HG02571 (cell line): ENCODE measurements around the gene AGA.

Source experiments
- ATAC-seq: cut with Tn5 transposase; IDR thresholded peaks from one replicate; pipeline ENCODE4 v1.9.1; 2021; ENCODE audit warnings: mild to moderate bottlenecking, moderate library complexity; ENCODE audit not compliant: unreplicated experiment

The AGA gene

DNA sequence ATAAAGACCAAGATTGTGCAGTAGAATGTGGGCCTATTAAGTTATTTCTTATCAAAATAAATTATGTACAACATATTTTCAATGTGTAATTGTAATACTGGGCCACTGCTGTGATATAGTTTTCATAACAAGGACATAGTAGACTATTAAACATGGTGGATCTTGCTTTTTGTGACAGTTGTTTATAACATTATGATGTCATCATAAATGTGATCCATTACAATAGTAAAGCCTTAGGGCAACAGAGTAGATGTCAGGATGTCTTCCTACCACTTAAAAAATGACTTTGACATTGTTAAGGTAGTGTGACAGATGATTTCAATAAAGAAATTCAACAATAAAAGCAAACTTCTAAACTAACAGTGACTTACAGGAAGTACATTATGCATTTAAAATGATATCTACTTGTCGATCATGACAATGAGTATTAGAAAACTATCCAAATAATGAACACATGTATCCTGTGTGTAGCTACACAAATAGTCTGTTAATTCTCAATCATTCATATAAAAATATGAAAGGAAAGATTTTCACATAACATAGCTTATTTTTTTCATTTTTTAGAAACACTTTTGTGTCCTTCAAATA lies 5.3 kb upstream of the AGA start:
- no peak for ATAC-seq

DNA sequence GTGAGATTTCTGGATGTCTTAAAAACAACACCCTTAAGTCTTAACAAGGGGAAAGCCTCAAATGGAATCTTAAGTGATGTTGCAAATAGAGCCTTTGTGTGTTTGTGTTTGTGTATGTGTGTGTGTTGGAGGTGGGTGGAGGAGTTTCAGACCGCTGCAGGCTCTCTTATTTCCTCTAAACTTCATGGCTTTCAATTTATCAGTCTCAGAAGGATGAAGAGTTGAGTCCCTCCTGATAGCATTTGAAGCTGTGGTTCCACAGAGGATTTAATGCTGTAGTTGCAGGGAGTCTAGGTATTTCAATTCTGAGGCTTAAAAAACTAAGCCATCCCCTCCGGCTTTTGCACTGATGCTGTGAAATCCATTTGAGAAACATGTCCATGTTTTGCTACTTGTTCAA lies 4.3 kb upstream of the AGA start:
- no peak for ATAC-seq

- ATAC-seq: no peak
These were observed 2.9 kb upstream of the AGA start for GRCh38 chr4:177444911-177445736.

GRCh38 chr4:177441061-177441802 lies 1.0 kb downstream of the AGA start:
- ATAC-seq: peak; percentile 20

- ATAC-seq: no peak
These were observed 5.8 kb downstream of the AGA start for GRCh38 chr4:177436456-177436855.

GRCh38 chr4:177434667-177435066 lies 7.6 kb downstream of the AGA start:
- no peak for ATAC-seq

DNA sequence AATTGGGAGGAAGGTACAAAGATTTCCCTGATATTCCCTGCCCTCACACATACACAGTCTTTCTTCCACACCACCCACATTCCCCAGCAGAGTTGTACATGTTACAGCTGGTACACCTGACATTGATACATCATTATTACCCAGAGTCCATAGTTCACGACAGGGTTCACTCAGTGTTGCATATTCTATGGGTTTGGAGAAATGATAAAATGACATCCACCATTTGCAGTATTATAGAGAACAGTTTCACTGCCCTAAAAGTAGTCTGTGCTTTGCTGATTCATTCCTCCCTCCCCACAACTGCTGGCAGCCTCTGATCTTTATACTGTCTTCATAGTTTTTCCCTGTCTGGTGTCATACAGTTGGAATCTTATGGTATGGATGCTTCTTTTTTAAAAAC lies 15.0 kb downstream of the AGA start:
- no peak for ATAC-seq

- ATAC-seq: no peak
These were observed 22.8 kb downstream of the AGA start for GRCh38 chr4:177419434-177419833.

DNA sequence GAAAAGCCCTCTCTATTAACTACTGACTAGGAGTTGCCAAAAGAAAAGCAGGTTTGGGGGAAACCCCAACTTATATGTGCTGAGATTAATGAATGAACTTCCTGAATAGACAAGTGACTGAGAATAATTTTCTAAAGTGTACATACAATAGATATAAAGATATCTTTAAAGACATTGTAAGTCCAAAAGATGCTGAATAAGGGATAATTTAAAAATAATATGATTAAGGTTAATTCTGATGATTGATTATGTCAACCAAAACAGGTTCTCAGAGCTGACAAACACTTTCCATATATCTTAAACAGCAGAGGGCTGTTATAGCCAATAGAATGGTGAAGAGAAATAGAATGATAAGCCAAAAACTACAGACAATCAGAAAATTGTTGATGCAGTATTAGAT lies 28.6 kb downstream of the AGA start:
- no peak for ATAC-seq

DNA sequence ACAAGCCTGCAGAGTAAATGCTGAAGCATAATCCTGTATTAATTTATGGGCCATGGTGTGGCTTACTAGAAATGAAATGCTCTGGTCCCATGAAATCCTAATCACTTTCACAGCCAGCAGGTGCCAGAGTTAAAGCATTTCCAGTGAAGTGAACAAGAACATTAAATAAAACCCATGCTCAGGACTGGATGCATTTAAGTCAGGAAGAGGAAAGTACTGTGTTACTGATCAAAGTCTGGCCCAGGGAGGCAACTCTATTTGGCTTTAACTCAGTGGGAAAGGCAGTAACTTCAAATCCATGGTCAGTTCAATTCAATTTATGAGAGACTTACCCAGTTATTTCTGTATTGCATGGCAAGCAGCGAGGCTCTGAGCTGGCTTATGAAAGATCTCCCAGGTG lies 29.2 kb downstream of the AGA start:
- ATAC-seq: no peak

DNA sequence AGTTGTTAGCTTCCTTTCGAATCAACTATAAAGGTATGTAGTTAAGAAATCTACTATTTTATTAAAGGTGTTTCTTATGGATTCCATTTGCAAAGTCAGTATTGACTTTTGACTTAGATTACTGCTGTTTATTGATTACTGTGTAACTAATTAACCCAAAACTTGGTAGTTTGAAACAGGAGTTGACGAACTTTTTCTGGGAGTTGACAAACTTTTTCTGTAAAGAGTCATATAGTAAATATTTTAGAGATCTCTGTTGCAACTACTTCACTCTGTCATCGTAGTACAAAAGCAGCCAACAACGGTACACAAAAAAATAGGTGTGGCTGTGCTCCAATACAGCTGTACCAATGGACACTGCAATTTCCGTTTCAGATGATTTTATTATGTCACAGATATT lies 30.2 kb downstream of the AGA start:
- no peak for ATAC-seq

GRCh38 chr4:177410566-177410965 lies 31.7 kb downstream of the AGA start:
- no peak for ATAC-seq

DNA sequence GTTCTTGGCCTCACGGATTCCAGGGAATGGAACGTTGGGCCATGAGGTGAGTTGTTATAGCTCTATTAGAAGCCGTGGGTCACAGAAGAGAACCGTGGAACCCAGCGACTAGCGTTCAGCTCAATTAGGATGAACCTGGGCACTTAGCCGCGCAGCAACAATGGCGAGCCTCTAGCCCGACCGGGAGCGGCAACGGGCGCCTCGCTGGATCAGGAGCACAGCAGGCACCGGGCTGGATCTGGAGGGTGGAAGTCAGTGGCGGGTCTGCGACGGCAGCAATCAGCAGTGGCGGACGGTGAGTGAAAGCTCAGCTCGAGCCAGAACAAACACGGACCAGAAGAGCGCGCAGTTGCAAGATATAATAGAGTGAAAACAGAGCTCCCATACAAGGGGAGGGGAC lies 34.2 kb downstream of the AGA start:
- ATAC-seq: no peak

DNA sequence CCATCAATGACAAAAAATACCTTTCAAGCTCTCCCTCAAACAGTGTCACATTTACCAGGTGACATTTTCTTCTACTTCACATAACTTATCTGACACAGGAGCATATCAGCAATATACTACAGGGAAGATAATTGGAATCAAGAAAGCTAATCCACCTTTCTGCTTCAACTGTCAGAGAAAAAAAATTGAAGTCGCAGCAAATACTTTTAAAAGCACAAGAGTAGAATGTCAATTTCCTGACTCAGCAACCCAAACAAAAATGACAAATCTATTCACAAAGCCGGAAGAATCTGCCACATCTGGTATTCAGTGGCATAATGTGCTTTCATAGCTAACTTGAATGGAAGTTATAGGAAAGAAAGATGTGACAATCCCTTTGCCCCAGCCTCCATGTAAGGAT lies 36.7 kb downstream of the AGA start:
- ATAC-seq: no peak

DNA sequence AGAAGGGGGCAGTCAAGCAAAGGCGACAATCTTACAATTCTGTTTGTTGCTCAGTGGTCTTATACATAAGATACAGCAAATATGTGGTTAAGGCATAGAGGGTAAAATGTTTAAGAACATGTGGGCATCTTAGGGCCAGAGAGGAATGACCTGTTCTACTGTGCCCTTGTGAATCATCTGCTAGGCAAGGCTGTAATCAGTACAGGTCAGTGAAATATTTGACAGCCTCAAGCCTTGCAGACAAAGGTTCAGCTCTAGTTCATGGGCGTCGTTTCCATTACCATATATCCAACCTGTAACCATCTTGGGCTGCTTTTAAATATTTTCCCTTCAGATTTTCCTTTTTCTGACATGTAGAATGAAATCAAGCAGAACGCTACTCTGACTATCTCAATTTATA lies 37.3 kb downstream of the AGA start:
- no peak for ATAC-seq

DNA sequence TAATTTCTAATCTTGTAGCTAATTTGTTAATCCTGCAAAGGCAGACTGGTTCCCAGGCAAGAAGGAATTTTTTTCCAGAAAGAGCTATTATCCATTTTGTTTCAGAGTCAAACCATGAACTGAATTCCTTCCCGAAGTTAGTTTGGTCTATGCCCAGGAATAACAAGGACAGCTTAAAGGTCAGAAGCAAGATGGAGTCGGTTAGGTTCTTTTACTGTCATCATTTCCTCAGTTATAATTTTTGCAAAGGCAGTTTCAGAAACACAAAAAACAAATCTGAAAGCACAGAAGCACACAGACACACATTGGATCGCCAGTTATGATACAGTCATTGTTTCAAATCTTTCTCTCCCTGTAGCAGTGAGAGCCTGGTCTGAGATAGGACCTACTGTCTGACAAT lies 37.9 kb downstream of the AGA start:
- no peak for ATAC-seq

GRCh38 chr4:177403746-177404145 lies 38.5 kb downstream of the AGA start:
- ATAC-seq: no peak

DNA sequence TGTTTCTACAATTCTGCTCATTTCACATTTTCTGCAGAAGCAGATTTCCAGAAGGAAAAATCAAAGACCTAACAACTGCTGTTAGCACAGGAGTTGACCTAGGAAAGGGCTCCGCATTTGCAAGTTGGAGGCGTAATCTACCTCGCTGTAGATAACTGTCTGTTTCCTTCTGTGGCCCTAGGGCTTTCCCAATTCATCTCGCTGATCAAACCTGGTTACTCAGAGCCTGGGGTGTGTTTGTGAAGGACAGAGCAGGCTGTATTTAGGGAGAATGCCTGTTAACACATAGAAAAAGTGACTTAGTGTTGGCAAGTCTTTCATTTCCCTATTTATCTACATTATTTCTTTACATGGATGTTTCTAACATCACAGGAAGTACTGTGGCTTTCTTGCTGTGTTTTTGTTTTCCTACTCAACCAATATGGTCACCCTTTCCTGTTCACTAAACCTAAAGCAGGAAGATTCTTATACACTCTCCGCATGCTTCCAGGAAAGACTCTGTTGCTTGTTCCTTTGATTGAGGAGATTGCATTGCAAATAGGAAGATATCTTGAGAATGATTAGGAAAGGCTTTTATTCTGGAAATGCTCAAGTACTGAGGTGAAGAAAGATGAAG lies 40.5 kb downstream of the AGA start:
- no peak for ATAC-seq

GRCh38 chr4:177400030-177400429 lies 42.2 kb downstream of the AGA start:
- ATAC-seq: no peak

DNA sequence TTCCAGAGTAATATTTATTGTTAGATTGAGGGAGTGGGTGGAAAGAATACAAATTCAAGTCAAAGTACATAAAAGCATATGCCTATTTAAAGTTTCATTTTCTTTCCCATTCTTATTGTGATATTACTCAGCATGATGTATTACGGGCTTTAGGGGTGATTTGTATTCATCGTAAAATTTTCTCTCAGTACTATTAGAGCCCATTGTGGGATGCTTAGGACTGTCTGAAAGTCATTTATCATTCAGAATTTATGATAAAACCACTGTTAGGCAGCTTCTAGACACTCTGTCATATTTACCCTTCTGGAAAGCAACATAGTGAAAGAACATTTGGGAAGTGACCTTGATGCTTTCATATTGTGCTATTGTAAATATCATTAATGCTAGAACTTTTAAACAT lies 45.9 kb downstream of the AGA start:
- no peak for ATAC-seq

DNA sequence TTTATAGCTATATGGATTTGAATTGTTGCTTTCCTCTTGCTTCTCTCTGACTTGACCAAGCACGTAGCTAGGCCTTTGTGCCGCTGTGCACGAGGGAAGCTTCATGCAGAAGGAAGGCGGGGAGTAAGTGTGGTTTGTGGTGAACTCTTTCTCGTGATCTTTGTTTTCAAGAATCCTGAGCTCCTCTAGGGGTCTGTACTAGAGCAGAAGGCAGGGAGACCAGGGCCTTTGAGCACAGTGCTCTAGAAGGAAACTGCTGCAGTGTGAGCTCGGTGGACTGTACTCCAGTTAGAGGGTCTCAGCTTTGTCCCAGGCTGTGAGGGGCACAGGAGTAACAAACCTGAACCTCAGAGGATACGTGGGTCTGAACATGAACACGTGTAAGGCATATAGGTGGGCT lies 49.0 kb downstream of the AGA start:
- ATAC-seq: no peak

GRCh38 chr4:177391953-177392352 lies 50.3 kb downstream of the AGA start:
- ATAC-seq: no peak
